HG03060 (cell line): ENCODE data around the gene ALOXE3.
A peak's percentile ranks its signal among the peaks of the same experiment; 100 is the strongest.
"Not testable (repeated sequence)": the region's sequence is repeated elsewhere in the genome, so short reads cannot be mapped to it uniquely, and the experiment has no call there.

Experiments used
- ATAC-seq: cut with Tn5 transposase; IDR thresholded peaks from one replicate; pipeline ENCODE4 v1.9.1; 2021; ENCODE audit warnings: low read depth, moderate number of reproducible peaks; ENCODE audit not compliant: unreplicated experiment

The ALOXE3 gene

DNA sequence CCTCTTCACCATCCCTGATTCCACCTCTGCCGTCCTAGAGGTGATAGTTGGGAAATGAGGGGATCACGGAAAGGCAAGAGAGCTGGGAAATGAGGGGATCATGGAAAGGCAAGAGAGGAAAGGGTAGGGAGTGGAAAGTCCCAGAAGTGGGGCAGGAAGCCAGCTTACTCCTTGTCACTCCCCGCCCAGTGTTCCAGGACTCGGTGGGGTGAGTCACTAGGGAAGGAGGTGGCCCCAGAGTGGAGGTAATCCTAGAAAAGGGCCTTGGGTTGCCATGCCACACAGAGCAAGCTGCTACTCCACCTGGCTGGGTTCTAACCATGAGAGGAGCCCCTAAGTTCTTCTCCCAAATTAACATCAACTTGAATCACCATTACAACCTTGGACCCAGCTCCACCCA is 14.8 kb downstream of the ALOXE3 start:
- no peak for ATAC-seq

DNA sequence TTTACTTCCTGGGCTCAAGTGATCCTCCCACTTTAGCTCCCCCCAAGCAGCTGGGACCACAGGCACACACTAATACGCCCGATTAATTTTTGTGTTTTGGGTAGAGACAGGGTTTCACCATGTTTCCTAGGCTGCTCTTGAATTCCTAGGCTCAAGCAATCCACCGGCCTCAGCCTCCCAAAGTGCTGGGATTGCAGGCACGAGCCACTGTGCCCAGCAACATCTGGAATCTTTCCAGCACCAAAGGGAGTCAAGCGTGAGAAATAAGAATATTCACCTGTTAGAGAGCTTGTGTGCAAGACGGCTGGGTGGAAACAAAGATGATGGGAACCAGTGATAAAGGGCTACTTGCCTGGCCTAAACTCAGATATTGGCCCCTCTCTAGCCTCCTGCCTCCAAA is 16.6 kb downstream of the ALOXE3 start:
- ATAC-seq, result no peak

DNA sequence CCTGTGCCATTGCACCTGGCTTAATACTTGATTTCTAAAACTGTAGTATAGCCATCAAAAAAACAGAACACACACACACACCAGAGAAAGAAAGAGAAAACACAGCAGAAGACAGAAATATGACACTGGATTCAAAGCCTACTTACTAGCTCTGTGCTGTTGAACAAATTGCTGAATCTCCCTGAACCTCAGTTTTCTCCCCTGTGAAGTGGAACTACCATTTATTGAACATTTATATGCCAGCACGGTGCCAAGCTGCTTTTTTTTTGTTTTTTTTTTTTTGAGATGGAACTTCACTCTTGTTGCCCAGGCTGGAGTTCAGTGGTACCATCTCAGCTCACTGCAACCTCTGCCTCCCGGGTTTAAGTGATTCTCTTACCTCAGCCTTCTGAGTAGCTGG is 17.6 kb downstream of the ALOXE3 start:
- ATAC-seq, result no peak

DNA sequence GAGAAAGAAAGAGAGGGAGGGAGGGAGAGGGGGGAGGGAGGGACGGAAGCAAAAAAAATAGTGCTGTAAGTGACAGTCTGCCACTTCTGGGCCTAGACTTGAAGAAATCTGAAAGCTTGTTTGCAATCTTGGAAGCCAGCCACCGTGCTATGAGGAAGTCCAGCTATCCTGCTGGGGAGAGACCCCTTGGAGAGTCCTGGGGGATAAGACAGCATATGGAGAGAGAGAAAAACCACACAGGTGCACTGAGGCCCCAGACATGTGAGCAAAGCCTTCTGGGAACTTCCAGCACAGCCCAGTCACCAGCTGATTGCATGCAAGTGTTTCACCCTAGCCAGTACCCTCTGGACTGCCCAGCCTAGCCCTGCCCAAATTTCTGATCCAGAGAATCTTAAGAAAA is 18.2 kb downstream of the ALOXE3 start:
- no peak for ATAC-seq

DNA sequence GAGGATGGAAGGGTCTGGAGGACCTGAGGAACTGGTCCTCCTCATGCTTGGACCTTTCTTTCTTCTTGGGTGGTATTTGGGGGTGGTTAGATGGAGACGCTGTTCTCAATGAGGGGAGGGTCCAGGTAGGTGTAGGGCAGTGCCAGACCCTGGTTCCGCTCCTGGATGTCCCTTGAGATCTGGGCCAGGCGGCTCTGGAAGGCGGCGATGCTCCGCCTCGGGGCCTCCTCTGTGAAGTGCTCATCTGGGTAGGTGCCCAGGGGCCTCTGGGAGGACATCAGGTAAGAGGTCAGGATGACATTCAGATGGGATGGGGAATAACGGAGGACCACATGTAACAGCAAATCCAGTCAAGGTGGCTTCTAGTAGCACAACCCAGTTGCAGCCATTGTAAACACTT is 21.8 kb downstream of the ALOXE3 start:
- no peak for ATAC-seq

DNA sequence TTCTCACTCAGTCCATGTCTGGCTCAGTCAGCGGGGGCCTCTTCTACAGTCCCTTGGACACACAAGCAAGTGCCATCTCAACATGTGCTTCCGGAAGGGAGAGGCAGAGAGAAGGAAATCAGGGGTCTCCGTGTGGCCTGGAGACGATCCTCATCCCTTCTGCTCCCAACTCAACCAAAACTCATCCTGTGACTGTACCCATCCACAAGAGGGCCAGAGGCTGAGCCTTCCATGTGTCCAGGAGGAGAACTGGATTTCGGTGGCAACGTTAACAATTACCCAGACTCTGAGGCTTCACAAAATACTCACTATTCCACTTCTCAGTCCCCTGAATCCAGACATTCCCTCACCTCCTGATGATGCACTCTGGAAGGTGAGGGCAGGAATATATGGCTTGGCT is 23.0 kb downstream of the ALOXE3 start:
- no peak for ATAC-seq

DNA sequence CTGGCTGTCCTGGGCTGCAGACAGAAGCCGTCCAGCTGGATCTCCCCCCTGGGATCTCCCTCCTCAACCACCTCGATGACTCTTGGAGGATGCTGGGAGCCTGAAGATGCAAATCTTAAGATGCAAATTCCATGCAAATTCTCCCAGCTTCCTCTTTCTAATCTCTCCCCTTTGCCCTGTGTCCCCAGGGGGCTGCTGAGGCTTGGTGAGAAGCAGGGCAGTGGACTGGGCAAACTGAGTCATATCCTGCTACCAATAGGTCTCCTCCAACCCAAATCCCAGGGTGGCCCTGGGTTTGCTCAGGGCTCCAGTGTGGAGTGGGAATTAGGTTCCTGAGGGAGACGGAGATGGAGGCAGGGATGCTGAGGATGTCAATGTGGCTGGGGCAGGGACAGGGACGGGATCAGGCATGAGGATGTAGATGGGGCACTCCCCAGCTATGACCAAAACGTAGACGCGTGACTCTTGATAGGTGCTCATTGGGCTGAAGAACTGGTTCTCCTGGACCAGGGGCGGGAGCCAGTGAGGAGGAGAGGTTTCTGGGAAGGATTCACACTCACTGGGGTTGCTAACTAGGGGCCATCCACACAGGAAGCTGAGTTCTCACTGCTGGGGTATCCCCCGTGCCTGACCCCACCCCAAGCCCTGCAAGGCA is 27.2 kb downstream of the ALOXE3 start:
- ATAC-seq, result peak; percentile 76

DNA sequence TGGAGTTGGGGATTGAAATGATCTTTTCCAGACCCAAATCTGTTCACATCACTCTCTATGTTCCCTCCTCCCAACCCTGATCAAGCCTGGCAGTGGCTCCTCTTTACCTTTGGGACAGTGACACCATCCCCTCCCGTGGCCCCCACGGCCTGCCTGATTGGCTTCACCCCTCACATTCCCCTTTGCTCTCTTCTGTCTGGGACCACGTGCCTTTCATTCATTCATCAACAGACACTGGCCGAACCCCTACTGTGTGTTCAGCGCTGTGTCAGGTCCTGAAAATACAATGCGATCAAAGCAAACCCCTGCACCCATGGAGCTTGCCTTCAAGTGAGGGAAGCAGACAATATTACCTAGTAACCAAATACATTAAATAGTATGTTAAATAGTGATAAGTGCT is 28.6 kb downstream of the ALOXE3 start:
- ATAC-seq, result no peak

DNA sequence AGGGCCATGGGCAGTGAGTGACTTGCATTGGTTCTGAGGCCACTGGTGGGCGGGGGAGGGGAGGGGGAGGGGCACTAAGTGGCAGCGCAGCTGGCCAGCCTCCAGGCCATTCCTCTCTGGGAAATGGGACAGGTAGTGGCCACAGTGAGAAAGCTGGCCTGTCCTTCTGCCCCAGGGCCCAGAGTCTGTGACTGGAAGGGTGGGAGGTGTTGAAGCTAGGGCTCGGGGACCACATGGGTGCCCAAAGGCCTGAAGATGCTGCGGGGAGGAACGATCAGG is 30.4 kb downstream of the ALOXE3 start:
- ATAC-seq, result no peak

DNA sequence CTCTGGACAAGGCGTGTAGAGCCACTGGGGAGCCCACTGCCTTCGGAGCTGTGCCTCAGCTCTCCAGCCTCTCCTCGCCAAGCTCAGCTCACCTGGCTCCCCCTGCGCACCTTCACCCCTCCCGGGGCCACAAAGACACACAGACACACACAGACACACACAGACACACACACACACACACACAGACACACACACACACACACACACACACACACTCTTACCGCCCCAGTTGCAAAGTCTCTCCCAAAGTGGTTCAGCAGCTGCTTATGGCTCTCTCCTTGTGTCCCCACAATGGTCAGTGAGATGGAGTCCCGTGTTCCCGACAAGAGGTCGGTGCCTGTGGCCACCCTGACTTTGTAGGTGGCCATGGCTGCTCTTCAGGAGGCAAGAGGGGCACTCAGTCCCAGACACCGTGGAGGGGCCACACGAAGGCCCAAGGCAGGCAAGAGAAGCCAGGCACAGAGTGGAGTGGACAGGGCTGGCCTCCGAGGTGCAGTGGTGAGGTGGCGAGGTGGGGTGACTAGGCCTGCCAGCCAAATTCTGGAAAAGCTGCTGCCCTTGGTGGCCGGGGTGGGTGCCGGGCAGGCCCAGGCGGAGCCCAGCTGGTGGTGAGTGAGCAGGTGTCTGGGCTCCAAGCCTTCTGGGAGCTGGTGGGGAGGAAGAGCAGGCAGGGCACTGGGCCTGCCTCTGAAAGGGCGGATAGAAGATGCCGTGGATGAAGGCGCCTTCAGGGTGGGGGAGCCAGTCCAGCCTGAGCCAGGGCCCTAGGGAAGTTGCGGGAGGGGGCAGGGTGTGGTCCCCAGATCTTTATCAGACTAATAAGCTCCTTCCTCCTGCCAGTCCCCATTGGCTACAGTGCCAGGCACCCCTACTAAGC is 31.0 kb downstream of the ALOXE3 start, which contains the start of gene ALOX12B:
Gene ALOX12B, minus strand, starts transcription at position 642 of the 877 bp plus-strand sequence. Its CDS starts 274 bp downstream, at position 368.
- ATAC-seq, result no peak

DNA sequence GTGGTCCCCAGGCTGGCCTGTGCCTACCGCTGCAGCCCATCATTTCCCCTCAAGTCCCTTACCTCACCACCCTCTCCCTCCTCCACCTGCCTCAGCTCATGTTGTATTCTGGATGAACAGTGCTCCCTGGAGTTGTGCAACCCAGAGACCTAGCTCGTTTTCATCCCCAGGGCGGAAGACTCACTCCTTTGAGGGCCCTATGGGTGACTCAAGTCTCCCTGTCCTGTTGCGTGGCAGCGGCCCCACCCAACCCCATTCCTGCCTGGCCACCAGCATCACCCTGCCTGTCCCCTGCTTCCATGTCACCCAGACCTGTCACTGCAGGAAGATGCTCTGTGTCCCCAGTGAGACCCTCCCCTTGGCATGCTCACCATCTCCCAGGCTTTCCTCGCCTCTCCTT is 34.1 kb downstream of the ALOXE3 start:
- ATAC-seq, result no peak

DNA sequence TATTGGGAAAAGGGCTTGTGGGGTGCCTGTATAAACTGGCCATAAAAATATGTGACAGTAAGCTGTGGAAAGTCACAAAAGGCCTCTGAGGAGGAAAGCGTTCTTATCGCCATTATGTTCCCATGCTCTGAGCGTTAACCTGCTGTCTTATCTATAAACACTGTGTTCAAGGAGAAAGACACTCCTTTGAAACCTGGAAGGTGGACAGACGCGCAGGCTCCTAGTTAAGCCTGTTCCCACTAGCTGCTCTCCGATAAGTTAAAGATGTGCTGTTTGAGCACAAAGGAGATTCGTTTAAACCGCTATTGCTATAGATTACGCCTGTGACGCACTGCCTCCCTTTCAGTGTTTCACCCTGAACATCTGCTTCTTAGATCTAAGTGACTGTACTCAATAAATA is 36.0 kb downstream of the ALOXE3 start:
- ATAC-seq, result no peak

DNA sequence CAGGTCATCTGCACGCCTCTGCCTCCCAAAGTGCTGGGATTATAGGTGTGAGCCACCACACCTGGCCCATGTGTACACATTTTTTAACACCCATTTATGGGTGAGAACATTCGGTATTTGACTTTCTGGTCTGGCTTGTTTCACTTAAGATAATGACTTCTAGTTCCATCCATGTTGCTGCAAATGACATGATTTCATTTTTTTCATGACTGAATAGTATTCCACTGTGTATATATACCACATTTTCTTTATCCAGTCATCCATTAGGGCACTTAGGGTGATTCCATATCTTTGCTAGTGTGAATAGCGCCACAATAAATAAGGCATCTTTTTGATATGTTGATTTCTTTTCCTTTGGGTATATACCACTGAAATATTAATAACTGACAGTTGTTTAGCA is 36.4 kb downstream of the ALOXE3 start:
- no peak for ATAC-seq

DNA sequence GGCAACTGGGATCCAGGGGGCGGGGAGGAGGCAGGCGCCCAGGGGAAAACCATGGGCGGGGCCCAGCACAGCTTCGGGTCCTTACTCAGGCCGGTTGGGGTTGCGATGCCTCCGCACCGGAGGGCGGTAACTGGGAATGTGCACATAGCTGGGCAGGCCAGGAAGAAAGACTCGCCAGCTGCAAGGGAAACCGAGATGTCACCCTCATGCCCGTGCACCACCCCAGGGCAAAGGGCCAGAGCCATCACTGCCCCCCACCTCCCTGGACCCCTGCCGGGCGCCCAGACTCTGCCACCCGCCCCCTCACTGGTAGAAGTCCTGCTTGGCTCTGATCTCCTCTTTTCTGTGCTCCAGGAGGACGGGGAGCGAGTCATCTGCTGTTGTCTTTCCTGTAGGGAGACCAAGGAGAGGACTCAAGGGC is 37.5 kb downstream of the ALOXE3 start:
- no peak for ATAC-seq

DNA sequence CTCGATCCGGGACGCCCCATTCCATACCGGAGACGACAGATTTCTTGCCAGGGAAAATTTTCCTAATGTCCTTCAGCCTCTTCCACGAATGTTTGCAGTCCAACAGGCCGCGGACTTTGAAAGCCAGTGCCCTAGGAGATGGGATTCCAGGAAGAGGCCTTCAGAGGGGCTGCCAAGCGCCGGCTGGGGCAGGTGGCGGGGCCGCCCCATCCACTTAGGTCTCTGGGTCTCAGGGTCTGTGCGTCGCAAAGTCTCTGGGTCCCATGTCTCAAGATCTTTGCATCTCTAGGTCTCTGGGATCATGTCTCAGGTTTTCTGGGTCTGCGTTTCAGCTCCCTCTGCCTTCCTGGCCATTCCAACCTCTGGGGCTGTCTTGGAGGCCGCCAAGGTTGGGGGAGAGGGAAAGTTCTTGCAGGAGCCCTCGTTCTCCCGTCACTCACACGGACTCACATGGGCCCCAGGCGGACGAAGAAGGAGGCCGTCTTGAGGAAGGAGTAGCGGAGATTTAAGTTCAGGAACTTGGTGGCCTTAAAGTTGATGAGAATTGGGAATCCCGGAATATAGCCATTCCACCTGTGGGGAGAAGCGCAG is 38.0 kb downstream of the ALOXE3 start:
- no peak for ATAC-seq

DNA sequence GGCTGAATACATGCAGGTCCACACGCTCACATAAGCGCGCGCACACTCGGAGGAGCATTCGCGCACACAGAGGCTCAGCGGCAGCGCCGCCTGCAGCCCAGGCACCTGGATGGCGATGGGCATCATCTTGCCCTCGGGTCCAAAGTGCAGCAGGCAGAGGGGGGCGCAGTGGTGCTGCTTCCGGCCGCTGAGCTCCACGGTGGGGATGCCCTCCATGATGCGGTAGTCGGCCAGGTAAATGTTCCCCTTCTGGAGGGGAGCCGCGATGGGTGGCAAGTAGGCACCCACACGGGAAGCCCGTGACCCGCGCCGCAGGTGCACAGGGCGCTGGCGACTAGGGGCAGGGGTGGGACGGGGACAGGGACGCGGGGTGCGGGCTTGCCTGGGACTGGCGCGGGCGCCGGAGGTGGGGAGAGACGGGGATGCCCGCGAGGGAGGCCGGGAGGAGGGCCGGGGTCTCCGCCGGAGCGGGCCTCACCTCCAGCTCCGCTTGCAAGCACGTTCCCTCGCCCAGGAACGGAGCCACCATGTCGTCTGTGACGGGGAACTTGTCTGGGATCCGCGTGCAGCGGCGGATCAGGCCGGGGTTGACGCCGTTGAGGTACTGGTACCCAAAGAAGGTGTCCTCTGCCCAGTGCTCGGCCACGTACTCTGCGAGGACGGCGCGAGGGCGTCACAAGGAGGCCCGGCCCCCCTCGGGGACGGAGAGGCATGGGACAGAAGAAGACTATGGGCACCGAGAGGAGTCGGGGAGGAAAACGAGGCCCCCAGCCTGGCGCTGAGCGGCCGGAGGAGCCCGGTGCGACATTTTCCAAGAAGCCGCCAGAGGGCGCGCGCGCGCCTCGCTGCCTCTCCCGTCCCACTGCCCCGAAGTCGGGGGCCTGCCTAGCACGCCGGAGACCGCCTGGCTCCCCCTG is 38.8 kb downstream of the ALOXE3 start:
- no peak for ATAC-seq

DNA sequence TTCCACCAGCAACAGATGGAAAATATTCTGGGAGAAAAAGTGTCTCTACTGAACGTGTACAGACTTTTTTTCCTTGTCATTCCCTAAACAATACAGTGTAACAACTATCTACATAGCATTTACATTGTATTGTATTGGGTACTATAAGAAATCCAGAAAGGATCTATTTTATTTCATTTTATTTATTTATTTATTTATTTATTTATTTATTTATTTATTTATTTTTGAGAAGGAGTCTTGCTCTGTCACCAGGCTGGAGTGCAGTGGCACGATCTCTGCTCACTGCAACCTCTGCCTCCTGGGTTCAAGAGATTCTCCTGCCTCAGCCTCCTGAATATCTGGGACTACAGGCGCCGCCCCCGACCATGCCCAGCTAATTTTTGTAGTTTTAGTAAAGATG is 40.4 kb downstream of the ALOXE3 start:
- not testable (repeated sequence) for ATAC-seq

DNA sequence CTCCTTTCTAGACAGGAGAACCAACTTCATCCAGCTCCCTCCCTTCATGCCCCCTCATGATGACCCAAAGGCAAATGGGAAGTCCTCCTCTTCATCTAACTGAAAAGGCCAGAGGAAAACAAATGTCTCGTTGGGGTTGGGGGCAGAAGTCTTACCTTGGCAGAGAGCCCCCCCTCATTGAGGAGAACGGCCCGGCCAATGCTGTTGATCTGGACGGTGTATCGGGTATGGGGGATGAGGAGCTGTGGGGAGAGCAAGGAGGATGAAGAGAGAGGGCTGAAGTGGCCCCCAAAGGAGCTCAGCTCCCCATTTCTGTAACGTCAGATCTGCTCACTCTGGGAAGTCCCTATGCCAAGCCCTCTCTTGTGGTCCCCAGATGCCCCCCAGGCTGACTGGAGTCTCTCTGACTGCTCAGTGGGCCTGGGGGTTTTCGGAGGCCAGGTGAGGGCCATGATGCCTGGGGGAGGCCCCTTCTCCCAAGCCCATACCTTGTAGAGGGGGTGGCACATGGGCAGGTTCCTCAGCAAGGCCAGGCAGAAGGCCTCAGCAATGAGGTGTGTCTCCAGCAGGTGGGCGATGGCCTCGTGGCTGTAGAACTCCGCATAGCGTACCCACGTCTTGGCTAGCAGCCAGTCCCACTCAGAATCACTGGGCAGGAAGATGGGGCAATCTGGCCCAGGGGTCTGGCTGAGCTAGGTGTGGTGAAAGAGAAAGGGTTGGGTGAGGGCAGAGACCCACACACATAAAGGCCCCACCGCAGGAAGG is 41.6 kb downstream of the ALOXE3 start:
- no peak for ATAC-seq

DNA sequence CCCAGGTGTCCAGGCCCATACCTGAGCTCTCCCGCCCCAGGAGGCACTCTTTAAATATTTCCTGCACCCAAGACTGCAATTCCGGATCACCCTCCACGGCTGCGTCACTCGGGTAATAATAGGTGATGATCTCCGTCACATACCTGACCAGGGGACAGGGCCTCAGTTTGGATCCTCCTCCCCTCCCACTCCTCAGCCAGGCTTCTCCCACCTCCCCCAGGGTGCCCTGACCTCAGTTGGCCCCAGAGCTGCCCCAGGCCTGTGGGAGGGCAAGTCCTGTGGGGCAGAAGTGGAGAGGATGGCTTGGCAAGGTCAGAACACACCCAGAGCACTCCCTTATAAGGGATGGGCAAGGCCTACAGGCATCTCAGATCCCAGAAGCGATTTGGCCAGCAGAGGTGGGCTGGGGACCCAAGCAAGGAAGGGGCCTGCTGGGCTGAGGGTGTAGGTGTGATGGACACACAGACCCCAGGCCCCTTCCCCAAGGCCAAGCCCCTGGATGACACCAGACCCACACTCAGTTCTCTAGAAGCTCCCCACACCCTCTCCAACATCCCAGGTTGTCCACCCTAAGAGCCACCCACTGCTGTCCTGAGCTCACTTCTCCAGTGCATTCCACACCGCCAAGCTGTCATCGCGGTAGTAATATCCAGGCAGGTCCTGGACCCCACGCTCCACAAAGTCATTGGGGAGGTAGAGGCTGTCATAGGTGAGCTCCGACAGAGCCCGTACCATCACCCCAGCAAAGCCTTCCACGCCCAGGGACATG is 42.6 kb downstream of the ALOXE3 start:
- ATAC-seq, result no peak
